Epithelial cell of esophagus (primary cell): ENCODE measurements around the gene CABLES1.

ENCODE experiments used
- DNase-seq: peaks from one replicate; pipeline ENCODE4 v3.0.0; 2010; ENCODE audit warnings: low read depth
- H3K4me3 ChIP-seq: 2 replicates; pipeline ENCODE4 v1.5.1; 2011; ENCODE audit warnings: mild to moderate bottlenecking, low read length, control low read depth
- CTCF ChIP-seq: IDR thresholded peaks from 2 replicates; pipeline ENCODE4 v1.5.1; 2011; ENCODE audit warnings: low read depth, mild to moderate bottlenecking, low read length, control low read depth, inconsistent platforms; ENCODE audit not compliant: insufficient read depth; ENCODE audit errors: missing control alignments

Gene CABLES1

DNA sequence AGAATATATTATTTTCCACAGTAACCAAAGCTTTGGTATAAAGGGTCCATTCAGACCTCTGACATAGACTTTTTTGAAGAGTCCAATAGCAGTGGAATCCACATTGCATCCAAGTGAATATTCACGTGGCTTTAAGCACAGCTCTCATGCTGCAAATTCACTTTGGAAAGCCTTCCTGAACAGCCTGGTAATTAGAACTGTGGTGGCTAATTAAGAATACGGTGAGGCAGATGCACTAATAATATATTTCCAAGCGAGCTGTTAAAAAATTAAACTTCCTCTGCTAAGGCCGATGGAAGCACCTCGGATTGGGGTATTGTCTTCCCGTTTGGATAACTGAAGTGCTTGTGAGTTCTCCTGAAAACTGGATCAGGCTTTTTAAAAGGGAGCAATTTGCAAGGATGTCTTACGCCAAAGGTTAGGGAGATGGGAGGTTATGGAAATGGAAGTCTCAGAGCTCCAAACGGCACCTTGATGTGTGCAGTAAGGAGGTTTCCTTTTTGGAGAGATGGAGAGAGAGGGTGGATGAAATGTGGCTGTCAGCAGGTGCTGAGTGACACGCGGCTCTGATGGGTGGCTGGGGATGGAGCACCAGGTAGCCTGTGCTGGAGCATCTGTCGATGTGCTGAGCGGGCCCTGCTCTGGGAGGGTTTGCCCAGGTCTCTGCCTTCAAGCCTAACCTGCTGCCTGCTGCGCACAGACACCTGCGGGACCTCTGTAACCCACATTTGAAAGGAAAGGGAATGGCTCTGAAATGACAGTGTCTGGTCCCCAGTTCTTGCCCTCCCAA is 37.5 kb downstream of the CABLES1 start:
- no peak for TF ChIP-seq CTCF
- DNase-seq, result no peak
- no peak overlapping the region for H3K4me3 ChIP-seq

GRCh38 chr18:23173912-23174311 is 38.6 kb downstream of the CABLES1 start:
- TF ChIP-seq CTCF, result no peak
- no peak overlapping the region for H3K4me3 ChIP-seq
- no peak for DNase-seq

GRCh38 chr18:23176701-23177432 is 41.6 kb downstream of the CABLES1 start:
- no peak overlapping the region for H3K4me3 ChIP-seq
- no peak for DNase-seq
- TF ChIP-seq CTCF, result no peak

DNA sequence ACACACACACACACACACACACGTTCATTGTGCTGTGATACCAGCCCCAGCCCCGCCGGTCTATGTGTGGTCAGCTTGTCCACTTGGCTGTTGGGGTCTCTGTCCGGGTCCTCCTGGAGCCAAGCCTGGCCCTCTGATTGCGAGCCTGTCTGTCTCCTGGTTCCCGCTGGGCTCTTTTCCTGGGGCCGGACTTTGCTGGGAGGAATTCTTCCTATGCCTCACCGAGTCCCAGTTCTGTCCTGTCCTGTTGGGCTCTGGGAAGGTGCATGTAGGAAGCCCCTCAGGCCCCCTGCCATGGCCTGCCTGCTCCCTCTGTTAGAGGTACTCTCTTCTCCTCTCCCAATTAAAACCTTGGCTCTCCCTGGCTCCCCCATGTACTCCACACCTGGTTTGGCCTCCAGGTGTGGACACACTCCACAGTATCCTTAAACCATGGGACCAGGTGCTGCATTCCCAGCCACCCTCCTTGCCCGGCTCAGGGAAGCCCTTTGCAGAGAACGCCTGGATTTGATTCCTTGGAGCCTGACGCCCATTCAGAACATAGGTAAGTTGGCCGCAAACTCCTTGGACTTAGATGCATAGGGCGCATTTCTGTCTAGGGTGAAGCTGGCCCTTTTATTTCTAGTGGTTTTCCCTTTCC is 42.3 kb downstream of the CABLES1 start:
- DNase-seq, result no peak
- H3K4me3 ChIP-seq, result no peak overlapping the region
- no peak for TF ChIP-seq CTCF

- no peak overlapping the region for H3K4me3 ChIP-seq
- DNase-seq, result no peak
- no peak for TF ChIP-seq CTCF
These were observed 42.9 kb downstream of the CABLES1 start for GRCh38 chr18:23178201-23178600.

DNA sequence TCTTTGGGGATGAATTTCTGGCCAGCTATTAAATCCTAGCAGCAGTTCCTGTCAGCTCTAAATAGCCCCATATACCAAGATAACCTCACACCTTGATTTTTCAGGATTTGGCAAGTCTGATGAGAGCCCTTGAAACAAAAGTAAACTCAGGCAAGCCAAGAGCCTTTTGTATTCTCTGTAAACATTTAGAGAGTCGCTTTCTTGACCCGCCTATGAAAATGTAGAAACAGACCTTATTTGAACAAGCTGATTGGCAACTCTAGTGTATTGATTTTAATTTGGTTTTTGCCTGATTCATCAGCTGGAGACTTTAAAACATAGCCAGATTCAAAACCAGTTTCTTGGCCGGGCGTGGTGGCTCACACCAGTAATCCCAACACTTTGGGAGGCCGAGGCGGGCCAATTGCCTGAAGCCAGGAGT is 43.4 kb downstream of the CABLES1 start:
- DNase-seq, result no peak
- no peak overlapping the region for H3K4me3 ChIP-seq
- no peak for TF ChIP-seq CTCF

DNA sequence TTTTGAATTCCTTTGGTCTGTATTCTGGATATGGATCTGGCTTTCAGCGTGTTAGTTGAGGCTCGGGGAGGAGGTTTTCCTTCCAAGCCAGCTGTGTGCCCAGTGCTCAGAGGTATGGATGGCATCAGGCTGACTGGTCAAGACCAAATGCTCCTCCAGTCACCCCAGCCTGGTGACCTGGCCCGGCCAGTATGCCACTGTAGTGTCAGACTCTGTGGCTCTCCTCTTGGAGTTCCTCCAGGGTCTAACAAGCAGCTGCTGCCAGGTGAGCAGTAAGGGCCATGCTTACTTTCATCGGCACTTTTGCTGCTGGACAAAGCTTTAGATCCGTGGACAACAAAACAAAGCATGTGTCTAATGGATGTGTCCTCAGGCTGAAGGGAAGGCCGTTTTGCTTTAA is 44.1 kb downstream of the CABLES1 start:
- no peak for DNase-seq

More for the DNA sequence above, 44.1 kb downstream of the CABLES1 start:
- no peak for TF ChIP-seq CTCF
- H3K4me3 ChIP-seq, result no peak overlapping the region
